ENCODE measurements around the gene COL5A1. TPM values are rescaled to one million over a fixed set of nuclear protein-coding genes. Genes with fewer than 3 reads are reported as not detected.

COL5A1 gene
- total RNA-seq, 2 donors from 2014 or later: 10.9 to 21.7 TPM

GRCh38 chr9:134809826-134810225, 168.2 kb downstream of the COL5A1 start:
- Histone ChIP-seq H3K9me3 (no peaks in the 10 kb centered on the region), H3K9ac (ENCODE audit: low read depth in 2 of 2, low read length in 2 of 2) (no peak overlapping the region), H3K4me3 (no peak overlapping the region), H3K27me3 (no peaks in the 10 kb centered on the region), H3K36me3 (no peaks in the 10 kb centered on the region), H3K27ac (no peak overlapping the region), H3K4me1 (no peaks in the 10 kb centered on the region)
- DNase-seq: no peak
- intact Hi-C loops (cut with DNase I): no loop called here
- no peak for TF ChIP-seq CTCF (IDR thresholded peaks at IDR 0.05)

- no peaks in the 10 kb centered on the region for H3K27me3 ChIP-seq
- no peak overlapping the region for H3K27ac ChIP-seq
- no peak overlapping the region for H3K4me3 ChIP-seq
- no peaks in the 10 kb centered on the region for H3K9me3 ChIP-seq
- H3K36me3 ChIP-seq: no peaks in the 10 kb centered on the region
- no peaks in the 10 kb centered on the region for H3K4me1 ChIP-seq
- no peak overlapping the region for H3K9ac ChIP-seq (ENCODE audit: low read depth in 2 of 2, low read length in 2 of 2)
- no peak for DNase-seq
- no peak for TF ChIP-seq CTCF (IDR thresholded peaks at IDR 0.05)
- intact Hi-C loops (cut with DNase I): no loop called here
Observed at GRCh38 chr9:134811079-134811672, 169.6 kb downstream of the COL5A1 start.

GRCh38 chr9:134811673-134812342, 170.2 kb downstream of the COL5A1 start:
- intact Hi-C loops (cut with DNase I): no loop called here

GRCh38 chr9:134812343-134812673, 170.7 kb downstream of the COL5A1 start:
- no peak overlapping the region for H3K4me3 ChIP-seq
- intact Hi-C loops (cut with DNase I): no loop called here
- no peak for DNase-seq
- H3K4me1 ChIP-seq: no peaks in the 10 kb centered on the region
- no peak overlapping the region for H3K27ac ChIP-seq
- H3K9ac ChIP-seq (ENCODE audit: low read depth in 2 of 2, low read length in 2 of 2): no peak overlapping the region
- no peaks in the 10 kb centered on the region for H3K36me3 ChIP-seq
- no peaks in the 10 kb centered on the region for H3K27me3 ChIP-seq
- TF ChIP-seq CTCF (IDR thresholded peaks at IDR 0.05): no peak
- no peaks in the 10 kb centered on the region for H3K9me3 ChIP-seq

More at GRCh38 chr9:134811673-134812342, 170.2 kb downstream of the COL5A1 start:
- H3K9ac ChIP-seq (ENCODE audit: low read depth in 2 of 2, low read length in 2 of 2): no peak overlapping the region
- H3K9me3 ChIP-seq: no peaks in the 10 kb centered on the region
- H3K4me3 ChIP-seq: no peak overlapping the region
- DNase-seq: no peak
- no peak overlapping the region for H3K27ac ChIP-seq
- H3K4me1 ChIP-seq: no peaks in the 10 kb centered on the region
- H3K36me3 ChIP-seq: no peaks in the 10 kb centered on the region
- no peak for TF ChIP-seq CTCF (IDR thresholded peaks at IDR 0.05)
- no peaks in the 10 kb centered on the region for H3K27me3 ChIP-seq

- Histone ChIP-seq H3K9me3 (no peaks in the 10 kb centered on the region), H3K4me1 (no peaks in the 10 kb centered on the region), H3K27me3 (no peaks in the 10 kb centered on the region), H3K9ac (ENCODE audit: low read depth in 2 of 2, low read length in 2 of 2) (no peak overlapping the region), H3K27ac (no peak overlapping the region), H3K4me3 (no peak overlapping the region), H3K36me3 (no peaks in the 10 kb centered on the region)
- TF ChIP-seq CTCF (IDR thresholded peaks at IDR 0.05): no peak
- no peak for DNase-seq
- intact Hi-C loops (cut with DNase I): no loop called here
Observed at GRCh38 chr9:134813841-134814240, 172.2 kb downstream of the COL5A1 start.

All from colonic mucosa (tissue), 4 donors.